HCT116 (cell line): Measurements from ENCODE around the gene PIEZO2. TPM values are rescaled to one million over a fixed set of nuclear protein-coding genes. Genes with fewer than 3 reads are reported as not detected.

Source experiments
- ATAC-seq: fragments of 200-7000 bp; cut with Tn5 transposase; 2 replicates; pipeline ENCODE4 v1.9.1; 2020; ENCODE audit warnings: mild to moderate bottlenecking, moderate library complexity
- BruUV-seq: library from RNA; stranded (reverse); fragments of 400-500 nt; replicated peaks from 2 replicates; lab custom pipeline; 2021; lab: Mats Ljungman, UMichigan
- CTCF ChIA-PET: fragments of 300-600 bp; sonication (Branson Sonifier 250); formaldehyde crosslinking; loops from one replicate; lab custom pipeline; 2021; ENCODE audit warnings: antibody characterized with exemption; lab: Charles Lee
- POLR2A ChIA-PET: fragments of 300-600, 350-600 bp; sonication (Branson Sonifier 250); formaldehyde crosslinking; loops from one replicate; lab custom pipeline; 2021; ENCODE audit warnings: antibody characterized with exemption; lab: Charles Lee
- RAD21 ChIA-PET, 2 experiments: fragments of 300-600 bp; sonication (Branson Sonifier 250); formaldehyde crosslinking; loops; one replicate each; lab custom pipeline; 2023; ENCODE audit warnings: low total read pairs in 2 of 2; ENCODE audit not compliant: uncharacterized antibody in 2 of 2, unreplicated experiment in 2 of 2, low non-redundant PET in 1 of 2; lab: Charles Lee
- DNase-seq: peaks from one replicate; pipeline ENCODE4 v3.0.0-alpha.2; 2010; ENCODE audit warnings: low read depth, low spot score
- H2AFZ ChIP-seq: fragments of 200-600 bp; shearing (Covaris generic), sonication (generic); 2 replicates; pipeline ENCODE4 v1.6.1; 2017; ENCODE audit warnings: low read depth, mixed run types, mixed read lengths, antibody characterized with exemption, low read length; ENCODE audit not compliant: poor library complexity, severe bottlenecking
- H3K27ac ChIP-seq: 2 replicates; pipeline ENCODE4 v1.5.1; 2012; ENCODE audit warnings: low read depth, low read length
- H3K27me3 ChIP-seq: fragments of 200-600 bp; sonication (generic); 2 replicates; pipeline ENCODE4 v1.6.1; 2016; ENCODE audit warnings: mixed run types, low read length, mixed read lengths; ENCODE audit not compliant: insufficient read depth
- H3K36me3 ChIP-seq, 2 experiments: fragments of 200-500 bp in 1 of 2; fragments of 200-600 bp in 1 of 2; sonication (Bioruptor generic) in 1 of 2; sonication (generic) in 1 of 2; 2 replicates each; pipeline versions ENCODE4 v1.5.1 to v1.6.1; 2014 to 2016; ENCODE audit warnings: low read length in 2 of 2, inconsistent platforms in 1 of 2, mixed read lengths in 1 of 2, mixed run types in 1 of 2; ENCODE audit not compliant: insufficient read depth in 2 of 2, control insufficient read depth in 1 of 2
- H3K4me1 ChIP-seq, 2 experiments: fragments of 200-600 bp in 1 of 2; sonication (generic) in 1 of 2; 2 replicates each; pipeline versions ENCODE4 v1.5.1 to v1.6.1; 2012 to 2017; ENCODE audit warnings: low read length in 2 of 2, inconsistent platforms in 1 of 2, mild to moderate bottlenecking in 1 of 2, mixed read lengths in 1 of 2, mixed run types in 1 of 2, moderate library complexity in 1 of 2; ENCODE audit not compliant: insufficient read depth in 2 of 2, control insufficient read depth in 1 of 2
- H3K4me2 ChIP-seq: fragments of 200-600 bp; sonication (generic); 2 replicates; pipeline ENCODE4 v1.6.1; 2017; ENCODE audit warnings: mixed run types, low read length, mixed read lengths
- H3K4me3 ChIP-seq, 2 experiments: fragments of 200-600 bp in 1 of 2; sonication (generic) in 1 of 2; replicated peaks in 1 of 2; 2 replicates each; pipeline ENCODE4 v1.5.1; 2011 to 2016; ENCODE audit warnings: low read length in 2 of 2, control low read depth in 1 of 2, low read depth in 1 of 2, mild to moderate bottlenecking in 1 of 2, mixed read lengths in 1 of 2, mixed run types in 1 of 2
- H3K79me2 ChIP-seq: fragments of 200-600 bp; sonication (generic); 2 replicates; pipeline ENCODE4 v1.6.1; 2017; ENCODE audit warnings: mild to moderate bottlenecking, mixed run types, low read length, moderate library complexity, mixed read lengths; ENCODE audit not compliant: insufficient read depth
- H3K9ac ChIP-seq: fragments of 200-600 bp; sonication (generic); 2 replicates; pipeline ENCODE4 v1.6.1; 2016; ENCODE audit warnings: low read length, mixed read lengths
- H3K9me2 ChIP-seq: fragments of 200-600 bp; sonication (generic), shearing (Covaris generic); 2 replicates; pipeline ENCODE4 v1.6.1; 2017; ENCODE audit warnings: mixed run types, mild to moderate bottlenecking, moderate library complexity; ENCODE audit not compliant: insufficient read depth
- H3K9me3 ChIP-seq, 2 experiments: fragments of 200-500 bp in 1 of 2; fragments of 200-600 bp in 1 of 2; sonication (Bioruptor generic) in 1 of 2; sonication (generic) in 1 of 2; 2 replicates each; pipeline ENCODE4 v1.6.1; 2014 to 2017; ENCODE audit warnings: low read length in 2 of 2, mixed read lengths in 2 of 2, inconsistent platforms in 1 of 2, low read depth in 1 of 2, mild to moderate bottlenecking in 1 of 2, mixed run types in 1 of 2, moderate library complexity in 1 of 2; ENCODE audit not compliant: control insufficient read depth in 1 of 2, insufficient read depth in 1 of 2
- H4K20me1 ChIP-seq: fragments of 200-600 bp; sonication (generic), shearing (Covaris generic); 2 replicates; pipeline ENCODE4 v1.6.1; 2017; ENCODE audit warnings: mixed run types, mild to moderate bottlenecking, moderate library complexity; ENCODE audit not compliant: insufficient read depth
- ATF3 ChIP-seq: IDR thresholded peaks from 2 replicates; pipeline ENCODE4 v1.6.1; 2012
- CBX3 ChIP-seq: IDR thresholded peaks from 2 replicates; pipeline ENCODE4 v1.6.1; 2012; ENCODE audit warnings: low read depth
- CEBPB ChIP-seq: IDR thresholded peaks from 2 replicates; pipeline ENCODE4 v1.6.1; 2012; ENCODE audit warnings: low read depth
- CTCF ChIP-seq, 3 experiments: fragments of 200-600 bp in 1 of 3; sonication (generic) in 1 of 3; IDR thresholded peaks in 2 of 3; conservative IDR thresholded peaks in 1 of 3; 2 replicates each; pipeline ENCODE4 v1.5.1; 2012 to 2017; ENCODE audit warnings: low read depth in 2 of 3, low read length in 2 of 3, antibody characterized with exemption in 1 of 3, borderline replicate concordance in 1 of 3, control low read depth in 1 of 3, mild to moderate bottlenecking in 1 of 3, mixed read lengths in 1 of 3, mixed run types in 1 of 3, moderate library complexity in 1 of 3; ENCODE audit not compliant: insufficient read depth in 1 of 3
- EZH2 ChIP-seq: fragments of 200-600 bp; sonication (generic); IDR thresholded peaks from 2 replicates; pipeline ENCODE4 v1.6.1; 2017; ENCODE audit warnings: antibody characterized with exemption, mixed run types
- FOSL1 ChIP-seq: IDR thresholded peaks from 2 replicates; pipeline ENCODE4 v1.6.1; 2012; ENCODE audit warnings: low read depth
- JUND ChIP-seq: IDR thresholded peaks from 2 replicates; pipeline ENCODE4 v1.6.1; 2012
- MAX ChIP-seq: IDR thresholded peaks from 2 replicates; pipeline ENCODE4 v1.6.1; 2012
- POLR2A ChIP-seq: IDR thresholded peaks from 2 replicates; pipeline ENCODE4 v1.7.0; 2011; ENCODE audit warnings: borderline replicate concordance; ENCODE audit not compliant: insufficient read depth, insufficient read length; ENCODE audit errors: extremely low read depth
- POLR2AphosphoS5 ChIP-seq: IDR thresholded peaks from 2 replicates; pipeline ENCODE4 v1.6.1; 2011; ENCODE audit warnings: mild to moderate bottlenecking, low read depth, low read length, moderate library complexity
- RAD21 ChIP-seq: IDR thresholded peaks from 2 replicates; pipeline ENCODE4 v1.6.1; 2012; ENCODE audit warnings: low read depth, mild to moderate bottlenecking
- REST ChIP-seq: IDR thresholded peaks from 2 replicates; pipeline ENCODE4 v1.6.1; 2012; ENCODE audit warnings: low read depth
- SIN3A ChIP-seq: IDR thresholded peaks from 2 replicates; pipeline ENCODE4 v1.6.1; 2012; ENCODE audit warnings: low read depth
- SP1 ChIP-seq: IDR thresholded peaks from 2 replicates; pipeline ENCODE4 v1.6.1; 2012; ENCODE audit warnings: low read depth
- SRF ChIP-seq: IDR thresholded peaks from 2 replicates; pipeline ENCODE4 v1.6.1; 2012; ENCODE audit warnings: low read depth
- TCF7L2 ChIP-seq: IDR thresholded peaks from 2 replicates; pipeline ENCODE4 v1.7.0; 2011; ENCODE audit warnings: borderline replicate concordance, inconsistent platforms; ENCODE audit not compliant: insufficient read depth, insufficient read length; ENCODE audit errors: extremely low read depth
- YY1 ChIP-seq: IDR thresholded peaks from 2 replicates; pipeline ENCODE4 v1.6.1; 2011; ENCODE audit warnings: low read length, low read depth, moderate library complexity, mild to moderate bottlenecking; ENCODE audit not compliant: insufficient replicate concordance; ENCODE audit errors: extremely low read depth
- ZBTB33 ChIP-seq: IDR thresholded peaks from 2 replicates; pipeline ENCODE4 v1.6.1; 2011; ENCODE audit warnings: mild to moderate bottlenecking, low read length, moderate library complexity; ENCODE audit not compliant: insufficient replicate concordance; ENCODE audit errors: extremely low read depth
- ZFX ChIP-seq: fragments of 450-650 bp; IDR thresholded peaks from 2 replicates; pipeline ENCODE4 v1.6.1; 2017
- ZNF274 ChIP-seq: fragments of 200-500 bp; sonication (Bioruptor generic); IDR thresholded peaks from 2 replicates; pipeline ENCODE4 v1.6.1; 2014; ENCODE audit warnings: mild to moderate bottlenecking, low read depth, low read length, inconsistent platforms
- intact Hi-C: fragments of 100-400 bp; cut with micrococcal nuclease; formaldehyde crosslinking; loops from 2 replicates; pipeline ENCODE4 v1.10.0; 2022
- total RNA-seq: library from RNA; stranded (reverse); gene quantifications from one replicate; pipeline ENCODE4 v1.2.1, GENCODE V29; 2021; ENCODE audit not compliant: unreplicated experiment

Gene PIEZO2
- total RNA-seq, 1 experiment from 2014 or later, result 0.34 TPM

GRCh38 chr18:10948421-10948820 lies 200.9 kb downstream of the PIEZO2 start:
- Histone ChIP-seq H3K27me3 (no peaks in the 10 kb centered on the region), H3K9me3 (peaks cover 13 to 15% of the 10 kb centered on the region in 2 experiments; a peak in 3 of 4 replicates), H3K79me2 (no peaks in the 10 kb centered on the region), H3K4me1 (no peaks in the 10 kb centered on the region), H3K4me2 (no peak overlapping the region), H3K36me3 (no peaks in the 10 kb centered on the region), H3K9ac (no peak overlapping the region), H4K20me1 (no peaks in the 10 kb centered on the region), H3K4me3 (no peak overlapping the region), H3K27ac (no peak overlapping the region), H2AFZ (no peak overlapping the region), H3K9me2 (no peaks in the 10 kb centered on the region)
- ATAC-seq (no peak), DNase-seq (no peak)
- TF ChIP-seq SIN3A (no peak), TCF7L2 (no peak), REST (no peak), POLR2AphosphoS5 (no peak), CTCF (IDR thresholded peaks at IDR 0.05 in 2 of 3, conservative IDR thresholded peaks at IDR 0.05 in 1 of 3; ENCODE audit: borderline replicate concordance in 1 of 3, insufficient read depth in 1 of 3, low read depth in 2 of 3, low read length in 2 of 3) (no peak), ATF3 (no peak), YY1 (no peak), ZNF274 (no peak), MAX (no peak), POLR2A (no peak), RAD21 (no peak), ZBTB33 (no peak), CEBPB (no peak), EZH2 (no peak), JUND (no peak), SRF (no peak), ZFX (no peak), FOSL1 (no peak), SP1 (no peak), CBX3 (no peak)
- intact Hi-C loops, result no loop called here
- ChIA-PET CTCF (no interaction called here), POLR2A (no interaction called here), RAD21 (no interaction called here)
- BruUV-seq, result no TSS peak
